Inferior parietal cortex (tissue), 1 donor: ENCODE results near the gene CARD9.

ENCODE experiments used
- DNase-seq: peaks from one replicate; pipeline ENCODE4 v3.0.0-alpha.2; 2016; ENCODE audit errors: extremely low spot score

CARD9 gene

GRCh38 chr9:136335296-136336155 is 37.9 kb downstream of the CARD9 start:
- no peak for DNase-seq

- no peak for DNase-seq
These were observed 38.9 kb downstream of the CARD9 start for GRCh38 chr9:136334541-136334940.

DNA sequence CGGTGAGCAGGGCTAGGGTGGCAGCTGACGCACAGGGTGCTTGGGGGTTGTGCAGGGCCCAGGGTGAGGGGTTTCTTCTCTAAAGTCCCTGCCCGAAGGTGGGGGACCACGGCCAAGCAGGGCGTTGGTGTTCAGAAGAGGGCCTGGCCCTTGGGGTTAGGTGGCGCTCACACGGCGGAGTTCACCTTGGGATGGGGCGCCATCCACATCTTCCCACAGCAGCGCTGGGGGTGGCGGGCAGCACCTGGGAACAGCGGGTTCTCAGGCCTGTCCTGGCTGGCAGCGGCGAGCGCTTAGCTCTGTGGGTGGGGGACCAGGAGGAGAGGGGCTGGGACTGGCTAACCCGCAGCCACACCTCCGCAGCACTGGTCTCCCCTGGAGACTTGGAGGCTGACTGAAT is 40.0 kb downstream of the CARD9 start:
- DNase-seq, result no peak

GRCh38 chr9:136333045-136333444 is 40.4 kb downstream of the CARD9 start:
- DNase-seq, result no peak

- no peak for DNase-seq
These were observed 40.9 kb downstream of the CARD9 start for GRCh38 chr9:136332482-136332983.

DNA sequence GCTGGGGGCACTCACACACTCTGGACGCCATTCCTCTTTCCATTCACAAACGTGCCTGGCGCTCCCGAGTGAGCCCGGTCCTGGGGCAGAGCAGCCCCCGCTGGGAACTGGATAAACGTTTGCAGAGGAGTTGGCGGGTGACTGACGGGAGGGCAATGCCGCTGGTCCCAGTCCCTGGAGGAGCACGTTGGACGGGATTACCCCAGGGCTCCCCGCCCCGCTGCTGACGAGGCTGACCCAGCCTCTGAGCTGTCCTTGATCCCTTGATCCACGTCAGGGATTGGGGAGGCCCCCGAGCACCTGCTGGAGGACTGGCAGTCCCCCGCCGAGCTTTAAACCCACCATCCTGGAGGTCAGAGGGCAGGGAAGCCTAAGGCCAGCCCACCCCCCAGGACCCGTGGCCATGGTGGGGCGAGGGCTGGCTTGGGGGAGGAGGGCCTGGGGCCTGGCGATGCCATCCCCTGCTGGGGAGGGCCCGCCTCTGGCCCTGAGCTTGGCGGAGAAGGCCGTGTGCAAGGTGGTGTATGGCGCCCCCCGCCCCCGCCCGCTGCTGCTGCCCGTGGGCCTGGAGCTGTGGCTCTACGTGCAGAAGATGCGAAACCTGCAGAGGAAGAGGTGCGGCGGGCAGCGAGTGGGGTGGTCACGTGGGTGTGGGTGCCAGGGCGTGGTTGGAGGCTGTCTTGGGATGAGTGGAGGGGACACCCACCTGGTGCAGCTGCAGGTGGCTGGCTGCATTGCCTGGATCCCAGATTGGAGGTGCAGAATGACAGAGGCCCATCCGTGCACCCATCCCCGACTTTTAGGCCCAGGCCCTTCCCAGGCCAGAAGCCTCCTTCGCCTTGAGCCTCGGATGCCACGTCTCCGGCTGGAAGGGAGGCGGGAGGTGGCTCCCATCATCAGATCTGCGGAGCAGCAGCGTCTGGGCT is 41.6 kb downstream of the CARD9 start:
- no peak for DNase-seq

GRCh38 chr9:136331030-136331429 is 42.4 kb downstream of the CARD9 start:
- DNase-seq, result no peak

- no peak for DNase-seq
These were observed 43.0 kb downstream of the CARD9 start for GRCh38 chr9:136330406-136330990.

- DNase-seq, result no peak
These were observed 43.6 kb downstream of the CARD9 start for GRCh38 chr9:136329636-136330405.

DNA sequence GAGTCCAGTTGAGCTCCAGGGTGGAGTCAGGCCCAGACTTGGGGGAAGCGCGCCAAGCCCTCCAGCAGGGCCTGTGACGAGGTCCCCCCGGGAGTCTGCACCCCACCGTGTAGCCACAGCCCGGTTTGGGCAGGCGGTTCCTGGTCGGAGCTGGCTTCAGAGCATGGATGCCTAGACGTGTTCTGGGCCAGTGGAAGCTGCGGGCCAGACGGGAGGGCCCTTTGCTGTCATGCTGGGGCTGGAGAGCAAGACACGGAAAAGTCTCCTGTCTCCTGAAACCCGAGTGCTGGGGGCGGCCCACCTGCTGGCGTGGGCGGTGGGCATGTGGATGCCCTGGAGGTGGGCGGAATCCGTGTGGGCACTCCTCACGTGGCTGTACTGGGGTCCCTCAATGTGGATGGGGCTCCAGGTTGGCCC is 44.2 kb downstream of the CARD9 start:
- DNase-seq, result no peak

- peak; percentile 29 for DNase-seq
These were observed 44.8 kb downstream of the CARD9 start for GRCh38 chr9:136328622-136329041.

- DNase-seq, result no peak
These were observed 45.4 kb downstream of the CARD9 start for GRCh38 chr9:136328011-136328621.

DNA sequence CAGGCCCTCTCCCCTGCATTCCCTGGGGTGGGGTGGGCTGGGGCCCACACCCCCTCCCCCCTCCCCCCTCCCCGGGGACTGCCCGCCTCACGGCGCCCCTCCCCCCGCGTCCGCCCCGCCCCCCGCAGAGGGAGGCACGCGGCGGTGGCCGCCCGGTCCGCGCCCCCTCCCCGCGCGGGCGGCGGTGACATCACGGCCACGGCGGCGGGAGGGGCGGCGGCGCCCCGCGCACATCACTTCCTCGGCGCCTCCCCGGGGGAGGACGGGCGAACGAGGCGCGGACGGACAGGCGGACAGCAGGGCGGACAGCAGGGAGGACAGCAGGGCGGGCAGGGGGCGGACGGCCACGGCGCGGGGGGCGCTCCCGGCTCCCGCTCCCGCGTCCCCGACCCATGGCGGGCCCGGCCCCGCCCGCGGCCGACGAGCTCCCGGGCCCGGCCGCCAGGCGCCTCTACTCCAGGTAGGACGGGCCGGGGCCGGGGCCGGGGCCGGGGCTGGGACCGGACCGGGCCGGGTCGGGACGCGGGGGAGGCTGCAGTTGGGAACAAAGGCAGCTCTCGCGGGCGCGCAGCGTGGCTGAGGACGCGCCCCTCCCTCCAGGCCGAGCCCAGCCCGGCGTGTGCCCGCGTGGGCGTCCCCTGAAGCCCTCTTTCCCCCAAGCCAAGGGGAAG is 46.0 kb downstream of the CARD9 start, which contains the start of gene GPSM1:
Gene GPSM1 (plus strand): TSS at position 236 of the 671 bp plus-strand sequence. CDS start 157 bp downstream, at position 393.
- no peak for DNase-seq

DNA sequence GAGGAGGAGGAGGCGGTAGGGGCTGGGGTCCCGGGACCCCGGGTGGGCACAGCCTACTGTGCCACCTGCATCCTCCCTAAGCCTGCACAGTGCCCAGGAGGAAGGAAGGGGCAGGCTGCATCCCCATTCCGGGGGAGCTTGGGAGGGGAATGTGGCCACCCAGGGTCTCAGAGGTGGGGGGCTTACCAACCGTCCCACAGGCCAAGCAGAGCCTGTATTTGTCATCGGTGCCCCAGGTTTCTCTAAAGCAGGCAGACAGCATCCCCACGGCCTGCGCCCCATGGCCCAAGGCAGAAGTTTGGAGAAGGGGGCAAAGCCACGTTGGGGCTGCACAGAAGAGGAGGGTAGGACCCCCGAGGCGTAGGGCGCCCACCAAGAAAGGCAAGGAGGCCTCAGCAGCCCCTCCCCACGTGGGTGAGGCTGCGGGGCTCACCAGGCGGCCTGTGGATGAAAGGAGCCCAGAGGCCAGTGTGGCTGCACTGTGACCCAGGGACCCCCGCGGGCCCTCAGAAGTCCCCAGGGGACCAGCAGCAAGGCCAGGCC is 46.6 kb downstream of the CARD9 start:
- DNase-seq, result no peak

DNA sequence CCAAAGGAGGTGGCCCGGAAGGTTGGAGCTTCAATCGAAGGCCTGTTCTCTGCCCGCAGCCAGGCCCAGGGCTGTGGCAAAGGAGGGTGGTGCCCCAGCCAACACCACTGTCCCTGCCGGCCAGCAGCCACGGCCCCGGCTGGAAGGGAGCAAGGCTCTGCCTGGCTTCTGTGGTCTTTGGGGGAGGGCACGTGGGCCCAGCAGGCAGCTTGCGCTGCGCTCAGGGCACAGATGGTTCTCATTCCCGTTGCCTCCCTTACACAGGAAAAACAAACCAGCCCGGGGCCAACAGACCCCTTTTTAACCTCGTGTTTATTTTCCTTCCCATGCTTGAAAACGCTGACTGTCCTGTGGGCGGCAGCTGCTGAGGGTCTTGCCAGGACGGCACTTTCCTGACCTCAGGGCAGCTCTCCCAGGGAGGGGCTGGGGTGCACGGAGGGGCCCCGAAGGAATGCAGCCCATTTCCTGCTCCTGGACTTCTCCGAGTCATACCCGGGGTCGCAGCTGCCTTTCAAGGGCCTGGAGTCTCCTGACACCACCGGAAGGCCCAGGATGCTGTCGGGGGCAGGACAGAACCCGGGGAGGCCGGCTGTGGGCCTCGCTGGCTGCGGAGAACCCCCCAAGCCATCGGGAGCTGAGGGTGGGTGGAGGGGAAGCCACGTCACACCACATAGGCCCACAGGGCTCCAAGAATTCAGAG is 47.3 kb downstream of the CARD9 start:
- DNase-seq, result no peak

DNA sequence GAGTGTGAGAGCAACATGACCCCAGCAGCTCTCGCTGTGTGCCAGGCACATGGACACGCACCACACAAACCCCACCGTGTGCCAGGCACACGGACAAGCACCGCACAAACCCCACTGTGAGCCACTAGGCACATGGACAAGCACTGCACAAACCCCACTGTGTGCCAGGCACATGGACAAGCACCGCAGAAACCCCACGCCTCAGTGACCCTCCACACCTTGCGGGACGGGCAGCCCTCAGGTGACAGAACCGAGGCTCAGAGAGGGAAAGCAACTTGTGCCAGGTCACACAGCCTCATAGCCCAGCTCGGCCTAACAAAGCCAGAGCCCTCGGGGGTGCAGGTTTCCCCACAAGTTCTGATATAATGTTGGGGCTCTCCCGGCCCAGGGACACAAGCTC is 48.1 kb downstream of the CARD9 start:
- no peak for DNase-seq

DNA sequence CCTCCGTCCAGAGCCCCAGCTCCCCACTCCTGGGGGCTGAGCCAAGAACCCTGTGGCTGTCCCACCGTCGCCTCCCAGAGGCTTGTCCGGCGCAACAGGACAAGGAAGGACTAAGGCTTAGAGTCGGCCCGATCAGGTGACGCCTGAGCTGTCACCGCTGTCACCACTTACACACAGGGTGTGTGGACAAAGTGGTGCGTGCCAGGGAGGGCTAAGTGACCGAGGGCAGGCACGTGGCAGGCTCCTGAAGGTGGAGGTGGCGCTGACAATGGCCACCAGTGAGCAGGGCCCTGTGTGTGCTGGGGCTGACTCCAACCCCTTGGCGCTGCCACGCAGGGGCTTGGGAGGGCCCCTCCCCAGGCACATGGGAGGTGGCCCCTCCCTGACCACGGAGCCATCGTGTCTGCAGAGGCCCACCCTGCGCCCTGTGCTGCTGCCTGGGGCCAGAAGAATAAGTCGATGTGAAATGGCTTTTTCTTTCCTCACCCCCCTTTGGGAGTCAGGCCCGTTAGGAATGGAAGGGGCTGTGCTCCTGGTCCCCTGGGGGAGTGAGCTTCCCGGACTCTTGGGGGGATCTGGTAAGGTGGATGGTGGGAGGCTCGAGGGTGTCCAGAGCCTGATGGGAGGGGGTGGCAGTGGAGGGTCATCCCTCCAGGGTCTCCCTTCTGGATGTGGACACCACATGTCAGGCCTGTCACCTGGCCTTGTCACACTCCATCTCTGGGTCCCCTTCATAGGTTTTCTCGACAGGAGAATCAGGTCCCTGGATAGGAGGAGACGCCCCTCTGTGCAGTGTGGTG is 48.8 kb downstream of the CARD9 start:
- no peak for DNase-seq

GRCh38 chr9:136323371-136323789 is 50.1 kb downstream of the CARD9 start:
- DNase-seq, result no peak
